Measurements from ENCODE around the gene CRACR2A.

CRACR2A gene

DNA sequence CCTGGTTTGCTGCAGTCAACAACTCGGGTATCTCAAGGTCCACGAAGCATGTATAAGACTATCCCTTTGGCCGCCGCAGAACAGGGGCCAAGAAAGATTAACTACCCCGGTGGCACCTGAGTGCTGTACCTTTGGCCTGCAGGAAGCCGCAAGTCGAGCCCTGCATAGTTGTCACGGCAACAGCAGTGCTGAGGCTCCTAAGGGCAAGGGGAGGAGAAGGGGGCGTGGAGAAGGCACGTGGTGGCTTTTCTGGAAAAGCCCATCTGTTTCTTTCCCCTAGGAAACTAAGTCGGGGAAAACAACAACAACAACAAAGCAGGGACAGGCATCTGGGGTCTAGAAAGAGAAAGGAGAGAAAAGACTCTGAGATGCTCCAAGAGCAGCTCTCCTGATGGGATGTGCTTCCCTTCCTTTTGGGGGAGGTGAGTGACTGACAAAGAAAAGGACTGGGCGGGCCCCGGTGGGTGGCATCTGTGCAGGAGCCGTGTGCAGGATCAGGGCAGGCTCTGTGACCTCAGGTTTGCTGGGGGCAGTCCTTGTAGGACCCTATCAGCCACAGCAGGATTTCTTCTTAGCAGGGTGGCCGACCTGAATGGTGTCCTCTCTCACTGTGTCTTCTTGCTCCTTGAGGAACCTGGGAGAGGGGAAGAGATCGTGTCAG, 138.0 kb downstream of the CRACR2A start:
- H3K27me3 Mint-ChIP-seq = no peaks in the 10 kb centered on the region
- peaks cover 4% of the 10 kb centered on the region for H3K4me1 Mint-ChIP-seq
- no peaks in the 10 kb centered on the region for H3K9me3 Mint-ChIP-seq
- no peak overlapping the region for H3K4me3 Mint-ChIP-seq
- peaks cover 51% of the 10 kb centered on the region for H3K36me3 Mint-ChIP-seq
- no peak overlapping the region for H3K27ac Mint-ChIP-seq

DNA sequence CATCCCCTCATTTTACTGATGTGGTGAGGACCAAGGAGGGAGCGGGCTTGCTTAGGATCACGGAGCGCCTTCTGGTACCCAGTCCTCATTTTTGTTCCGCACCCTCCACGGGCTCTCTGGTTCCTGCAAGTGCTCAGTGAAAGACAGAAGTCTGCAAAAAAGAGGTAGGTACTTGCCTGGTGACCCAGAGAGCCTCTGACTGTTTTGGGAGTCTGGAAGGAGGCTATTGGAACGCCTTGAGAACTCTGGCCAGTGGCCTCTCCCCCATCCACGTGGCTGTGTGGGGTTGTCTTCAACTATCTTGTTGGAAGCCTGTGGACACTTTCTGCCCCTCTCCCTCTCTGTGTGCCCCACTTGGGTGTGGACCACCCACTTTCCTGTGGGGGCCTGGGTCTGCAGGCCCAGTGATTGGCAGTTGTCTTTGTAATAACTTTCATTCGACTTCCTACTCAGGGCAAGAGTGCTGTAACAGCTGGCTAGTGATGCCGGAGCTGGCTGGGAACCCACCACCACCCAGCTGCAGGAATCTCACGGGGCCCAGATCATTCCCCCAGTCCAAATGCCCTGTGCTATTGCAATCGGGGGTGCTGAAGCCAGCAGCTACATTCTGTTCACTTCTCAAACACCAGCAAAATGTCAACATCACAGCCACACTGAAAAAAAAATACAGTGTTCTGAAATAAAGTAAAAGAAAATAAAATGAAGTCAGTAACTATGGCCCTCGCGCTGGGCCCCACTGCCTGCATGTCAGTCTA, 139.1 kb downstream of the CRACR2A start:
- H3K4me3 Mint-ChIP-seq = no peak overlapping the region
- H3K27ac Mint-ChIP-seq = no peak overlapping the region
- peaks cover 4% of the 10 kb centered on the region for H3K4me1 Mint-ChIP-seq
- H3K27me3 Mint-ChIP-seq = no peaks in the 10 kb centered on the region
- no peaks in the 10 kb centered on the region for H3K9me3 Mint-ChIP-seq
- peaks cover 59% of the 10 kb centered on the region for H3K36me3 Mint-ChIP-seq

DNA sequence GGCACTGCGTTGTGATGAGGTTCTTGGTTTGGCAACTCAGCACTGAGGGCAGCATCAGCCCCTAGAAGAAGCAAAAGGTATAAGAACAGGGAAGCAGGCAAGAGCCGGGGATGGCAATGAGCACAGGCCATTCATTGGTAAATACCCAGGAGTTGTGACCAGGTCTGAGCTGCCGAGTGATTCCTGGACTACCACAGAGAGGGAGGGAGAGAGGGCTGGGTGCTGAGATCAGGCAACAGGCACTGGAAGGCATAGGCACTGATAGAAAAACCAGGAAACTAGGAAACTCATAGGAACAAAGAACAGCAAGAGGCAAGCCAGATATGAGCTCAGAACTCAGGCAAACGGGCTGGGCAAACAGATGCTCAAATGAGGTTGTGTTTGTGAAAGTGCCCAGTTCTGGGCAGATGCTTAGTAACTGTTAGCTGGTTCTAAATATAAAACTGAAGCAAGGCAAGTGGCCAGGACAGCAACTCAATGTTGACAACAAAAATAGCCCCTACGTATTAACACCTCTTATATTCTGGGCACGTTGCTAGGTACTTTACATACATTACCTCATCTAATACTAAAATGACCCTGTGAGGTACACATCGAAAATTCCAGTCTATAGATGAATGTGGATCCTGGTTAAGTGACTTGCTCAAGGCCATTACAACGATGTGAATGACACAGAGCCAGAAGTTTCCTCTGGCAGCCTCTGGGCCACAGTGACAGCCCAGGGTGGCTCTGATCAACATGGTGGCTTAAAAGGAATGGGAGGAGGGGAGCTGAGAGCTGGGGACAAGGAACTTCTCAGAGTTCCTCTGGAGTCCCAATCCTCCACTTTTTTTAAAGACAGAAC, 140.8 kb downstream of the CRACR2A start:
- no peaks in the 10 kb centered on the region for H3K27me3 Mint-ChIP-seq
- peaks cover 2% of the 10 kb centered on the region for H3K4me1 Mint-ChIP-seq
- H3K4me3 Mint-ChIP-seq = no peak overlapping the region
- H3K27ac Mint-ChIP-seq = no peak overlapping the region
- peaks cover 54% of the 10 kb centered on the region for H3K36me3 Mint-ChIP-seq
- H3K9me3 Mint-ChIP-seq = no peaks in the 10 kb centered on the region

DNA sequence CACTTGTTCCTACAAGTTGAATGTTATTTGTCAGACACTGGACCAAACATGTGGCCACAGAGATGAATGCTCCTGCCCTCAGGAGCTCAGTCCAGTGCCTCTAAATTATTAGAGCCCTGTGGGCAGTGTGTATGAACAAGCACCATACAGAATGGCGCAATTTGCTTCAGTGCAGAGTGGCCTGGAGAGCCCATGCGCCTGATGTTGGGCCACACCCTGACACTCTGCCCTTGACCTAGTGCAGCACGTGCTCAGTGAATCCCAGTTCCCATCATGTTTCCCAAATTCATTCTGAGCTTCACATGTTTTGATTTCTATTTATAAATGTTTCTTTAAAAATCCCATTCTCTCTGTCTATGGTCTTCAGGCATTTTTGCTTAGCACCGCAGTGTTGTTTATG, 145.1 kb downstream of the CRACR2A start:
- no peak overlapping the region for H3K27ac Mint-ChIP-seq
- peaks cover 26% of the 10 kb centered on the region for H3K36me3 Mint-ChIP-seq
- H3K9me3 Mint-ChIP-seq = no peaks in the 10 kb centered on the region
- H3K27me3 Mint-ChIP-seq = no peaks in the 10 kb centered on the region
- no peaks in the 10 kb centered on the region for H3K4me1 Mint-ChIP-seq
- no peak overlapping the region for H3K4me3 Mint-ChIP-seq

DNA sequence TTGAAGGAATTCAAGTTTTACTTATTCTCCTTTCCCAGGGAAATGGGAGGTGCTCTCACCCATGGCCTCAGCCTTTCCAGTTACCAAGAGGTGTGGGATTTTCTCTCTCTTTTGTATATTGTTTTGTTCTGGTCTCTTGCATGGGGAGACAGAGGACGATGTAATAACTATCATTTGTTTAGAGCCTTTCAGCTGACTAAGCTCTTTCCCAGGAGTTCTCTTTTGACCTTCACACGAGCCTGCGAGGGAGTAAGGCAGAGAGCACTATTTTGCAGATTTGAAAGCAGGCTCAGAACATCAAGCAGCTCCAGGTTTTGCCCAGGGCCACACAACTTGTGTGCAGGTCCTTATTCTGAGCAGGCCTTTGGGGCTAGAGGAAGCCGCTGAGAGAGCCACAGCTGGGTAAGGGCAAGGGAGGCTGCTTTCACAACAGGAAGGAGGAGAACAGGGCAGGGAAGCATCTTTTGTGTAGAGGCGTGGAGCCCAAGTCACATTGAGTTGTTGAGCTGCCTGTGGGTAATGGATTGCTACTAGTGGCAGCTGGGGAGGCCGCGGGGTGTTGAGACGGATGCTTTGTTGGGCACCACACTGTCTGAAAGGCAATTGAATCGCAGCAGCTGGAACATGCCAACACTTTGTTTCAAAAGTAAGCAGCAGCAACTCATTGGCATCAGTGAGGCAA, 145.7 kb downstream of the CRACR2A start:
- no peaks in the 10 kb centered on the region for H3K27me3 Mint-ChIP-seq
- H3K9me3 Mint-ChIP-seq = no peaks in the 10 kb centered on the region
- no peaks in the 10 kb centered on the region for H3K4me1 Mint-ChIP-seq
- no peak overlapping the region for H3K27ac Mint-ChIP-seq
- no peak overlapping the region for H3K4me3 Mint-ChIP-seq
- H3K36me3 Mint-ChIP-seq = peaks cover 23% of the 10 kb centered on the region

DNA sequence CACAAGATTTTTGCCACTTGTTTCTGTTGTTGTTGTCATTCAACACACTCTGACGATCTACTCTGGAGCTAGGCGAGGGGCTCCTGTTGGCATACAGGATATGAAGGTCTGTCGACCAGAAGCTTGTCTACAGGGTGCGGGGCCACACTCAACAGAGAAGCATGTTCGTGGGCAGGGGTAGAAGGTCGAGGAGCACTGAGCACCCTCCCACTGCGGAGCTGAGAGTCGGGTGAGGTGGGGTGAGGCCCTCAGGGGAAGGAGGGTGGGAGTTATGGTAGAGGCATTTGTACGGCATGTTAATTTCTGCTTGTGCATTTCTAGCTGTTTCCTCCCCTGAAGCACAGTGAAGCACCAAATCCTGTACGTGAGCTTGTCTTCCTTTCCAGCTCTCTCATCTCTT, 146.8 kb downstream of the CRACR2A start:
- Mint-ChIP-seq H3K4me1 (no peaks in the 10 kb centered on the region), H3K4me3 (no peak overlapping the region), H3K9me3 (no peaks in the 10 kb centered on the region), H3K27me3 (peaks cover 1% of the 10 kb centered on the region), H3K27ac (no peak overlapping the region), H3K36me3 (peaks cover 16% of the 10 kb centered on the region)

DNA sequence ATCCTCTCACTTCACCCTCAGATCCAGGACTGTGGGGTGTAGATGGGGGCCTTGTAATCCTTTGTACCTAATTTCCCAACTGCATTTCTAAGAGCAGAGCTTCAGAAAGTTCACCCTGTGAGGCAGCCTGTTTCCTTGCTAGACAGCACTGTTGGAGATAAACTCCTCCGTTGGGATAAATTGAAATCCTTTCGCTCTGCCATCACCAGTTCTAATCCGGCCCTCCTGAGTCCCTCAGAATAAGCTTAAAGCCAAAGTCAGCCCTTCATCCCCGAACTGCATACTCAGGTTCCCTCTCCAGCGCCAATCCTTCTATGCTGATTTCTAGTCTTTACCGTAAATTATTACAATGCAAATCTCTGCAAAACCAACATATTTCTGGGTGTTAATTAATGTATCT, 147.2 kb downstream of the CRACR2A start:
- Mint-ChIP-seq H3K9me3 (no peaks in the 10 kb centered on the region), H3K4me1 (no peaks in the 10 kb centered on the region), H3K27ac (no peak overlapping the region), H3K36me3 (peaks cover 15% of the 10 kb centered on the region), H3K4me3 (no peak overlapping the region), H3K27me3 (peaks cover 2% of the 10 kb centered on the region)

DNA sequence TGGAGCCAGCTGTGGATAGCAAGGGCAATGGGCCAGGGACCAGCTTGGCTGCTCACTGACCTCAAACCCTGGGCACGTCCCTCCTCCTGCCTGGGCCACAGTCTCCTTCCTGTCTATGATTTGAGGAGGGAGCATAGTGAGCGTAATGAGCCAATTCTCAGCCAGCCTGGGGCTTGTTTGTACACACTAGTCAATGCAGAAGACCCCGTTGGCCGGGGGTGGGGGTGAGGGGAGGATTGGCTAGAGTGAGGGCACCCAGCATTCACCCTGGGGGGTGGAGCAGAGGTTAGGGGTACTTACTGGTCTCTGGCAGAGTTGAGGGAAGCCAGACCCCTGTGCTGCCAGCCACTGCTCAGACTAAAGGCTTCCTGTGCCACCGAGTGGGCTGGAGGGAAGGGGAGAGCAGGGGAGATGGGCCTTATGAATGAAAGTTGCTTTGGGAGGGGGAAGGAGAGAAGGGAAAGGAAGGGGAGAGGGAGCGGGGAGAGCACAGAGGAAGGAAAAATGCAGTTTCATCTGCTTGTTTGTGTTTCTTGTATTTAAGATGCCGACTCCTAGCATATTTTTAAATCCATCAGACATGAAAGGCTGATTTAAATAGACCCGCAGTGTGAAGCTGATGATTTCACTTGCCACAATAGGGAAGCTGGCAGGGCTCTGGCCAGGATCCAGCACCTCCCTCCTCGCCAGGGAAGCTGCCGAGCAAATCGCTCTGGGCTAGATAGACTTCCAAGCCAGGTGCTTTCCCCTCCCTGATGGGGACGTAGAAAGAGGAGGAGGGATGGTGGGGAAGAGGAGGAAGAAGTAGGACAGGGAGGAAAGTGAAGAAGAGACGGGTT, 147.9 kb downstream of the CRACR2A start:
- H3K4me1 Mint-ChIP-seq = no peaks in the 10 kb centered on the region
- H3K36me3 Mint-ChIP-seq = peaks cover 10% of the 10 kb centered on the region
- H3K4me3 Mint-ChIP-seq = no peak overlapping the region
- no peak overlapping the region for H3K27ac Mint-ChIP-seq
- no peaks in the 10 kb centered on the region for H3K9me3 Mint-ChIP-seq
- peaks cover 2% of the 10 kb centered on the region for H3K27me3 Mint-ChIP-seq

DNA sequence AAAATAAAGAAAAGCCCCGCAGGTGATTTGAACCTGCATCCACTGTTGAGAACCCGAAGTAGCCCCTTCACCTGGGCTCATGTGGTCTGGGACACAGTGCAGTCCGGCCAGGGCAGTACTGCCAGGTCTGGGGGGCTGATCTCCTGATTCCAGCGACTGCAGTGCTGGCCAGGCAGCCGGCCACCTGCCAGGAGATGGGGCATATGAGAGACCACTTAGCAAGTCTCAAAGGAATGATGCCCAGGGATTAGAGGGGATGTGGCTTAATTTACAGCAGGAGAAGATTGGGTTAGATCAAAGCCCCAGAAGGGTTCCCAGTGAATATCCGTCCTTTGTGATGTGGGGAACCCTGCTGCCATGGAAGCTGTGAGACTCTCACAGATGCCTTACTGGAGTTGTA, 148.6 kb downstream of the CRACR2A start:
- Mint-ChIP-seq H3K36me3 (peaks cover 4% of the 10 kb centered on the region), H3K4me3 (no peak overlapping the region), H3K4me1 (no peaks in the 10 kb centered on the region), H3K27ac (no peak overlapping the region), H3K27me3 (peaks cover 2% of the 10 kb centered on the region), H3K9me3 (no peaks in the 10 kb centered on the region)

DNA sequence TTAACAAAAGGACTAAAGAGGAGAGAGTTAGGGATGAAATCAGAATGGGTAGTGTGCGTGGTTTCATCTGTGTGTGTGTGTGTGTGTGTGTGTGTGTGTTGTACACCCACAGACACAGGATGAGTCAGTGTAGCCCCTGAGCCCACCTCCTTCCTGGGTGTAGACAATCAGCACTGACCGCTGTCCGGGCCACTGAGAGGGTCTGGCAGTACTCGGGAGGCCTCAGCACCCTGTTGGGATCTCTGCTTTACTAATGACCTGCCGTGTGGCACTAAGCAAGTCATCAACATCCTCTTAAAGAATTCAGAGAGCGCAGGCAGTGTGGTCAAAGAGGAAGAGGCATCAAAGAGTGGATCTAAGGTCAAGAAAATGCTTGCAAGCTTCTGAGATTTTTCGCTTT, 149.3 kb downstream of the CRACR2A start:
- Mint-ChIP-seq H3K4me1 (no peaks in the 10 kb centered on the region), H3K27ac (no peak overlapping the region), H3K36me3 (no peaks in the 10 kb centered on the region), H3K4me3 (no peak overlapping the region), H3K9me3 (no peaks in the 10 kb centered on the region), H3K27me3 (peaks cover 2% of the 10 kb centered on the region)

DNA sequence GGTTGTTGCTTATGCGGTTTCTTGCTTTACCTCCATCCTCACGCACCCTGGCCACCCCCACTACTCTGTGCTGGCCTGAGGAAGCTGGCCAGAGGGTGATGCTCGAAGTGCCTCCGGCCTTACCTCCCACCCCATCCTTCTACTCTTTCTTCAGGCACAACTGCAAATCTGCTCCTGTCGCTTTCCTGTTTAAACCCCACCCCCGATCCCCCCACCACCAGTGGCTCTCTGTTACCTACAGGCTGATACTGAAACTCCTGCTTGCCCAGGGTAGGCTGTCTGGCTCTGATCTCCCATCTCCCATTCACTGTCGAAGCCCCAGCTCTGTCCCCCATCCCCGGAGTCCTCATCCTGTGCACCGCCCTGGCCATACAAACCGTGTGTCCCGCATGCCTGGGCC, 150.4 kb downstream of the CRACR2A start:
- Mint-ChIP-seq H3K27ac (no peak overlapping the region), H3K9me3 (no peaks in the 10 kb centered on the region), H3K4me3 (no peak overlapping the region), H3K4me1 (no peaks in the 10 kb centered on the region), H3K27me3 (peaks cover 2% of the 10 kb centered on the region), H3K36me3 (no peaks in the 10 kb centered on the region)

DNA sequence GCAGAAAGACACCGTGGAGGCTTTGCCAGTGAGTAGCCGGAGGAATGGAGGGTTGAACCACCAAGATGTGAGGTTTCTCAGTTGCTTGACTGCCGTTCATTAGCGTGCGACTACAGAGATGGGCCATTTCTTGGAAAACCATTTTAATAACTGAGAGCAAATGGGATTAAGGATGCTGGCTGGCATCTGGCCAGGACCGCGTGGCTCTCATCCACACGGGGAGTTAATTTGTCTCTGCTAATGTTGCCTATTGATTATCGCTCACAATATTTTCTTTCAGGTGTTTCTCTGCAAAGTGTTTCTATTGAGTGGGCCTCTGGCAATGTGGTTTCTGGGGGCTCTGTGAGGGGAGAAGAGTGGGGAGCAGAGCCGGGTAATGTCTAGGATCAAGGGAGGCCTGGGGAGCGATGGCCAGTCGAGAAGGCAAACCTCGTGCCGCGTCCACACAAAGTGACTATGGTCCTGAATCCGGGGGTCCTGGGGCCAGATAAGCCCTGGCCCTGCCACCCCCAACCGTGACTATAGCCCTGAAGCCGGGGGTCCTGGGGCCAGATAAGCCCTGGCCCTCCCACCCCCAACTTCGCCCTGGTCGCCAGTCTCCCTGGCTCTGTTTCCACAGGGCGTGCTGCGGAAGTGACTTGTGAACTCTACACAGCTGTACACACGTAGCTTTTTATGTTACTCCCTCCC, 151.3 kb downstream of the CRACR2A start:
- Mint-ChIP-seq H3K4me3 (no peak overlapping the region), H3K9me3 (no peaks in the 10 kb centered on the region), H3K27ac (no peak overlapping the region), H3K27me3 (peaks cover 2% of the 10 kb centered on the region), H3K4me1 (no peaks in the 10 kb centered on the region), H3K36me3 (no peaks in the 10 kb centered on the region)

DNA sequence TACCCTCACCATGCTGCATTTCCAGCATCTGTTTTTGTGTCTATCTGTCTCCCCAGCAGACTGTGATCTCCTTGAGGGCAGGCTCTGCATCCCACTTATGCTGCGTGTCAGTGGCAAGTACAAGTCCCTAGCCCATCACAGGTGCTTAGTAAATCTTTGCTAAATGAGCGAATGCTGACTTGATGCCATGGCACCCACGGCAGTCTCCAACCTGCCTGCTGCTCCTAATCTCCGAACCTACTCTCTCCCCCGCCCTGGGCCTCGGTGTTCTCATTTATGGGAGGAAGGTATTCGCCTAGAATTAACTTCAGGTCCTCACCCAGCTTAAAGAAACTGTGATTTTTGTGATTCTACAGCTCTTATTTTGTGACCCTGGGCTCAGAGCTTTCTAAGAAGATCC, 152.0 kb downstream of the CRACR2A start:
- H3K36me3 Mint-ChIP-seq = no peaks in the 10 kb centered on the region
- no peaks in the 10 kb centered on the region for H3K4me1 Mint-ChIP-seq
- H3K9me3 Mint-ChIP-seq = no peaks in the 10 kb centered on the region
- no peak overlapping the region for H3K27ac Mint-ChIP-seq
- peaks cover 2% of the 10 kb centered on the region for H3K27me3 Mint-ChIP-seq
- H3K4me3 Mint-ChIP-seq = no peak overlapping the region

DNA sequence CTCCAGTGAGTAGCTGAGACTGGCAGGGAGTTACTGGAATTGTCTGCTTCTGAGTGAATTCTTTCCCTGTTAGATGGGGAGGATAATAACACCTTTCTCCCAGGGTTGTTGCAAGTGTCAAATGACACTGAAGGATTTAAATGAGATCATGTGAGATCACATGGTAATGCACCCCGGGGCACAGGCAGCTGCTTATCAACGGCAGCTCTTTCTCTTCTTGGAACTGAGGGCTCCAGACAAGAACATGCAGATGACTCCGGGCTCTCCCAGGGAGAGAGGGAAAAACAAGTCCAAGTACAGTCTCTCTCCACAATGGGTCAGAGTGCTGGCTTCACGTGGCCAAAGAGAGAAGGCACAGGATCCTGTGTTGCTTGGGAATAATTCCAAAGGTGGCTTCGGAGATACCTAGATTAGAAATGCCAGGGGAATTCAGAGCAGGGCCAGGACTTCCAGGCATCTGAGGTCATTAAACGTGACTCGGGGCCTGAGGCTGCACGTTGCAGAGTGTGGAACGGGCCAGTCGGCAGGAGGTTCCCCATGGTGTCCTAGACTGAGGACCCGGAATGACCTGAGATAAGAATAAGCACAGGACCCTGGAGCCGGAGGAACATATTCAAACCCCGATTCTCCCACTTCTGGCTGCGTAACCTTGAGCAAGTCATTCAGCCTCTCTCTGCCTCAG, 152.7 kb downstream of the CRACR2A start:
- no peaks in the 10 kb centered on the region for H3K4me1 Mint-ChIP-seq
- peaks cover 2% of the 10 kb centered on the region for H3K27me3 Mint-ChIP-seq
- no peak overlapping the region for H3K4me3 Mint-ChIP-seq
- H3K9me3 Mint-ChIP-seq = no peaks in the 10 kb centered on the region
- no peak overlapping the region for H3K27ac Mint-ChIP-seq
- no peaks in the 10 kb centered on the region for H3K36me3 Mint-ChIP-seq
